HepG2 (cell line): ENCODE data around the gene DUS1L. TPM values are rescaled to one million over a fixed set of nuclear protein-coding genes. Genes with fewer than 3 reads are reported as not detected.

ENCODE experiments used
- AKAP8 ChIP-seq: sonication (generic); formaldehyde crosslinking; IDR thresholded peaks from 2 replicates; pipeline ENCODE4 v1.5.1; 2020; ENCODE audit warnings: mild to moderate bottlenecking, missing genetic modification reagents
- HMG20A ChIP-seq: IDR thresholded peaks from 2 replicates; pipeline ENCODE4 v1.6.1; 2016; ENCODE audit warnings: borderline replicate concordance
- MAZ ChIP-seq, 2 experiments: sonication (generic) in 1 of 2; formaldehyde crosslinking in 1 of 2; IDR thresholded peaks; 2 replicates each; pipeline versions ENCODE4 v1.5.0 to v1.6.1; 2012 to 2020; ENCODE audit warnings: low read depth in 2 of 2, mild to moderate bottlenecking in 2 of 2, borderline replicate concordance in 1 of 2, improper control_type of control experiment in 1 of 2, low read length in 1 of 2, missing genetic modification reagents in 1 of 2, moderate library complexity in 1 of 2
- NAIF1 ChIP-seq: sonication (generic); formaldehyde crosslinking; IDR thresholded peaks from 2 replicates; pipeline ENCODE4 v1.5.0; 2020; ENCODE audit warnings: mild to moderate bottlenecking, missing genetic modification reagents, borderline replicate concordance
- ONECUT2 ChIP-seq: sonication (generic); formaldehyde crosslinking; IDR thresholded peaks from 2 replicates; pipeline ENCODE4 v1.4.0; 2020; ENCODE audit warnings: missing genetic modification reagents
- PITX1 ChIP-seq: sonication (generic); formaldehyde crosslinking; IDR thresholded peaks from 2 replicates; pipeline ENCODE4 v1.5.1; 2020; ENCODE audit warnings: mild to moderate bottlenecking, missing genetic modification reagents
- PLRG1 ChIP-seq: fragments of 450-650 bp; conservative IDR thresholded peaks from 2 replicates; pipeline ENCODE4 v1.6.1; 2016
- REL ChIP-seq: sonication (generic); formaldehyde crosslinking; conservative IDR thresholded peaks from 2 replicates; pipeline ENCODE4 v1.8.0; 2022; ENCODE audit warnings: mild to moderate bottlenecking, missing genetic modification reagents, moderate library complexity
- RELA ChIP-seq: sonication (generic); formaldehyde crosslinking; IDR thresholded peaks from 2 replicates; pipeline ENCODE4 v1.4.0; 2020; ENCODE audit warnings: missing genetic modification reagents
- ZIK1 ChIP-seq: sonication (generic); formaldehyde crosslinking; IDR thresholded peaks from 2 replicates; pipeline ENCODE4 v1.5.0; 2020; ENCODE audit warnings: mild to moderate bottlenecking, low read depth, missing genetic modification reagents, borderline replicate concordance
- ZNF746 ChIP-seq: sonication (generic); formaldehyde crosslinking; IDR thresholded peaks from 2 replicates; pipeline ENCODE4 v1.8.0; 2022; ENCODE audit warnings: mild to moderate bottlenecking, missing genetic modification reagents
- ZNF768 ChIP-seq: sonication (generic); formaldehyde crosslinking; IDR thresholded peaks from 2 replicates; pipeline ENCODE4 v1.4.0; 2020; ENCODE audit warnings: missing genetic modification reagents
- ZNF782 ChIP-seq: sonication (generic); formaldehyde crosslinking; IDR thresholded peaks from 2 replicates; pipeline ENCODE4 v1.4.0; 2020; ENCODE audit warnings: missing genetic modification reagents, mild to moderate bottlenecking, borderline replicate concordance
- polyA plus RNA-seq, 8 experiments: library from polyadenylated mRNA; depleted of rRNA in 3 of 8; stranded (reverse) in 7 of 8; unstranded in 1 of 8; fragments of >200 nt; fragmentation: Illumina TruSeq in 4 of 8; extraction: Trizol in 4 of 8; gene quantifications; 2 replicates each; pipeline versions ENCODE4 v1.2.1 to v1.2.3, GENCODE V29; 2011 to 2016; ENCODE audit warnings: low read depth in 4 of 8, missing spikeins in 1 of 8, mixed read lengths in 1 of 8; ENCODE audit not compliant: insufficient read depth in 1 of 8
- total RNA-seq, 5 experiments: library from RNA; depleted of rRNA; stranded (reverse); fragments of >200 nt; fragmentation: Illumina TruSeq; extraction: Trizol; gene quantifications; 2 replicates each; pipeline ENCODE4 v1.2.3, GENCODE V29; 2016; ENCODE audit warnings: low read depth in 1 of 5
- TF ChIP-seq, protein P1 (sequence below): sonication (generic); formaldehyde crosslinking; IDR thresholded peaks from 2 replicates; pipeline ENCODE4 v1.5.1; 2020; ENCODE audit warnings: mild to moderate bottlenecking, missing genetic modification reagents, borderline replicate concordance
- TF ChIP-seq, protein P2 (sequence below): sonication (generic); formaldehyde crosslinking; IDR thresholded peaks from 2 replicates; pipeline ENCODE4 v1.4.0; 2020; ENCODE audit warnings: missing genetic modification reagents, borderline replicate concordance
- TF ChIP-seq, protein P3 (sequence below): sonication (generic); formaldehyde crosslinking; IDR thresholded peaks from 2 replicates; pipeline ENCODE4 v1.4.0; 2020; ENCODE audit warnings: missing genetic modification reagents, mild to moderate bottlenecking, borderline replicate concordance
- TF ChIP-seq, protein P4 (sequence below): sonication (generic); formaldehyde crosslinking; IDR thresholded peaks from 2 replicates; pipeline ENCODE4 v1.8.1; 2023; ENCODE audit warnings: missing genetic modification reagents, mild to moderate bottlenecking, borderline replicate concordance

The DUS1L gene
- total and polyA plus RNA-seq, 2 of the 13 experiments (the other 11 are each of a cell fraction or from before 2014, with no cell fraction given), result 81.0 to 109 TPM

DNA sequence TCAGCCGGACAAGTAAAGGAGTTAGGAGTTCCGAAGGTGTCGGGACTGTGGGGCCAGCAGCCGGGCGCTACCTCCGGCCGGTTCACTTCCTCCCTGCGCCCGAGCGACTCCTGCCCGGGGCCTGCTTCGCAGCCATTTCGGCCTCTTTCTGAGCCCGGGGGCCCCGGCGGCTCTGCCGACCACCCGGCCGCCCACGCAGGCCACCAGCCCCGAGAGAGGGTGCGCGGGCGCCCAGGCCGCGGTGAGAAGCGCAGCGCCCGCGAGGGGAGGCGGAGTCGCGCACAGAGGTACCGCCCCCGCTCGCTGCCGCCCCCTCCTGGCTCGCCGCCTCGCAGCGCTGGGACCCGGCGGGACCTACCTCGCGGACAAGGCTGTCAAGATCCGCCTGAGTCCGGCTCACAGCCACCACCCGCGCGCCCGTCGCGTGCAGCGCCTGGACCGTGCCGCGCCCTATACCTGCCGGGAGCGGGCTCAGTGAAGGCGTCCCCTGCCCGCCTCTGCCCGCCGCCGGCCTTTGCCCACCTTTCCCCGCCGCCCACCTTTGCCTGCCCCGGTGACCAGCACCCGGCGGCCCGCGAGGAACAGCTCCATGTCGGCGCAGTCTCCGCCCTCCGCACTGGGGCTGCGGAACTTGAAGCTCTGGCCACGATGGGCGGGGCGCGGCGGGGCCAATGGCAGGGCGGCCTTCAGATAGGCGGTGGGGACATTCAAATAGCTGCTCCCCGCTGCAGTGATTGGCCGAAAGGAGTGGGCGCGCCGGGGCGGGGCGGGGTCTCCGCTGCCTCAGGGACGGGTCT is 28.3 kb downstream of the DUS1L start, which contains the start of gene DCXR (continued):
- TF ChIP-seq, protein P1, sequence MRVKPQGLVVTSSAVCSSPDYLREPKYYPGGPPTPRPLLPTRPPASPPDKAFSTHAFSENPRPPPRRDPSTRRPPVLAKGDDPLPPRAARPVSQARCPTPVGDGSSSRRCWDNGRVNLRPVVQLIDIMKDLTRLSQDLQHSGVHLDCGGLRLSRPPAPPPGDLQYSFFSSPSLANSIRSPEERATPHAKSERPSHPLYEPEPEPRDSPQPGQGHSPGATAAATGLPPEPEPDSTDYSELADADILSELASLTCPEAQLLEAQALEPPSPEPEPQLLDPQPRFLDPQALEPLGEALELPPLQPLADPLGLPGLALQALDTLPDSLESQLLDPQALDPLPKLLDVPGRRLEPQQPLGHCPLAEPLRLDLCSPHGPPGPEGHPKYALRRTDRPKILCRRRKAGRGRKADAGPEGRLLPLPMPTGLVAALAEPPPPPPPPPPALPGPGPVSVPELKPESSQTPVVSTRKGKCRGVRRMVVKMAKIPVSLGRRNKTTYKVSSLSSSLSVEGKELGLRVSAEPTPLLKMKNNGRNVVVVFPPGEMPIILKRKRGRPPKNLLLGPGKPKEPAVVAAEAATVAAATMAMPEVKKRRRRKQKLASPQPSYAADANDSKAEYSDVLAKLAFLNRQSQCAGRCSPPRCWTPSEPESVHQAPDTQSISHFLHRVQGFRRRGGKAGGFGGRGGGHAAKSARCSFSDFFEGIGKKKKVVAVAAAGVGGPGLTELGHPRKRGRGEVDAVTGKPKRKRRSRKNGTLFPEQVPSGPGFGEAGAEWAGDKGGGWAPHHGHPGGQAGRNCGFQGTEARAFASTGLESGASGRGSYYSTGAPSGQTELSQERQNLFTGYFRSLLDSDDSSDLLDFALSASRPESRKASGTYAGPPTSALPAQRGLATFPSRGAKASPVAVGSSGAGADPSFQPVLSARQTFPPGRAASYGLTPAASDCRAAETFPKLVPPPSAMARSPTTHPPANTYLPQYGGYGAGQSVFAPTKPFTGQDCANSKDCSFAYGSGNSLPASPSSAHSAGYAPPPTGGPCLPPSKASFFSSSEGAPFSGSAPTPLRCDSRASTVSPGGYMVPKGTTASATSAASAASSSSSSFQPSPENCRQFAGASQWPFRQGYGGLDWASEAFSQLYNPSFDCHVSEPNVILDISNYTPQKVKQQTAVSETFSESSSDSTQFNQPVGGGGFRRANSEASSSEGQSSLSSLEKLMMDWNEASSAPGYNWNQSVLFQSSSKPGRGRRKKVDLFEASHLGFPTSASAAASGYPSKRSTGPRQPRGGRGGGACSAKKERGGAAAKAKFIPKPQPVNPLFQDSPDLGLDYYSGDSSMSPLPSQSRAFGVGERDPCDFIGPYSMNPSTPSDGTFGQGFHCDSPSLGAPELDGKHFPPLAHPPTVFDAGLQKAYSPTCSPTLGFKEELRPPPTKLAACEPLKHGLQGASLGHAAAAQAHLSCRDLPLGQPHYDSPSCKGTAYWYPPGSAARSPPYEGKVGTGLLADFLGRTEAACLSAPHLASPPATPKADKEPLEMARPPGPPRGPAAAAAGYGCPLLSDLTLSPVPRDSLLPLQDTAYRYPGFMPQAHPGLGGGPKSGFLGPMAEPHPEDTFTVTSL (CRISPR knock-in tag), result no peak
- TF ChIP-seq ZNF768 (peak; percentile 81), ZNF782 (CRISPR knock-in tag) (peak; percentile 61; the same call in 1 of the 2 replicates), ZIK1 (CRISPR knock-in tag) (peak; percentile 93), REL (CRISPR knock-in tag) (no peak), HMG20A (CRISPR knock-in tag) (no peak), PITX1 (peak; percentile 23; the same call in 1 of the 2 replicates), ONECUT2 (CRISPR knock-in tag) (no peak), PLRG1 (no peak), ZNF746 (CRISPR knock-in tag) (peak; percentile 47; the same call in 1 of the 2 replicates), MAZ (IDR thresholded peaks at IDR 0.05; ENCODE audit: borderline replicate concordance, low read depth, low read length) (peak; percentile 76), MAZ (CRISPR knock-in tag; IDR thresholded peaks at IDR 0.05; ENCODE audit: low read depth) (peak; percentile 99), AKAP8 (CRISPR knock-in tag) (peak; percentile 97), NAIF1 (no peak), RELA (CRISPR knock-in tag) (peak; percentile 82; the same call in 1 of the 2 replicates)
- TF ChIP-seq, protein P2, sequence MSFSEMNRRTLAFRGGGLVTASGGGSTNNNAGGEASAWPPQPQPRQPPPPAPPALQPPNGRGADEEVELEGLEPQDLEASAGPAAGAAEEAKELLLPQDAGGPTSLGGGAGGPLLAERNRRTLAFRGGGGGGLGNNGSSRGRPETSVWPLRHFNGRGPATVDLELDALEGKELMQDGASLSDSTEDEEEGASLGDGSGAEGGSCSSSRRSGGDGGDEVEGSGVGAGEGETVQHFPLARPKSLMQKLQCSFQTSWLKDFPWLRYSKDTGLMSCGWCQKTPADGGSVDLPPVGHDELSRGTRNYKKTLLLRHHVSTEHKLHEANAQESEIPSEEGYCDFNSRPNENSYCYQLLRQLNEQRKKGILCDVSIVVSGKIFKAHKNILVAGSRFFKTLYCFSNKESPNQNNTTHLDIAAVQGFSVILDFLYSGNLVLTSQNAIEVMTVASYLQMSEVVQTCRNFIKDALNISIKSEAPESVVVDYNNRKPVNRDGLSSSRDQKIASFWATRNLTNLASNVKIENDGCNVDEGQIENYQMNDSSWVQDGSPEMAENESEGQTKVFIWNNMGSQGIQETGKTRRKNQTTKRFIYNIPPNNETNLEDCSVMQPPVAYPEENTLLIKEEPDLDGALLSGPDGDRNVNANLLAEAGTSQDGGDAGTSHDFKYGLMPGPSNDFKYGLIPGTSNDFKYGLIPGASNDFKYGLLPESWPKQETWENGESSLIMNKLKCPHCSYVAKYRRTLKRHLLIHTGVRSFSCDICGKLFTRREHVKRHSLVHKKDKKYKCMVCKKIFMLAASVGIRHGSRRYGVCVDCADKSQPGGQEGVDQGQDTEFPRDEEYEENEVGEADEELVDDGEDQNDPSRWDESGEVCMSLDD (CRISPR knock-in tag), result no peak
- TF ChIP-seq, protein P3, sequence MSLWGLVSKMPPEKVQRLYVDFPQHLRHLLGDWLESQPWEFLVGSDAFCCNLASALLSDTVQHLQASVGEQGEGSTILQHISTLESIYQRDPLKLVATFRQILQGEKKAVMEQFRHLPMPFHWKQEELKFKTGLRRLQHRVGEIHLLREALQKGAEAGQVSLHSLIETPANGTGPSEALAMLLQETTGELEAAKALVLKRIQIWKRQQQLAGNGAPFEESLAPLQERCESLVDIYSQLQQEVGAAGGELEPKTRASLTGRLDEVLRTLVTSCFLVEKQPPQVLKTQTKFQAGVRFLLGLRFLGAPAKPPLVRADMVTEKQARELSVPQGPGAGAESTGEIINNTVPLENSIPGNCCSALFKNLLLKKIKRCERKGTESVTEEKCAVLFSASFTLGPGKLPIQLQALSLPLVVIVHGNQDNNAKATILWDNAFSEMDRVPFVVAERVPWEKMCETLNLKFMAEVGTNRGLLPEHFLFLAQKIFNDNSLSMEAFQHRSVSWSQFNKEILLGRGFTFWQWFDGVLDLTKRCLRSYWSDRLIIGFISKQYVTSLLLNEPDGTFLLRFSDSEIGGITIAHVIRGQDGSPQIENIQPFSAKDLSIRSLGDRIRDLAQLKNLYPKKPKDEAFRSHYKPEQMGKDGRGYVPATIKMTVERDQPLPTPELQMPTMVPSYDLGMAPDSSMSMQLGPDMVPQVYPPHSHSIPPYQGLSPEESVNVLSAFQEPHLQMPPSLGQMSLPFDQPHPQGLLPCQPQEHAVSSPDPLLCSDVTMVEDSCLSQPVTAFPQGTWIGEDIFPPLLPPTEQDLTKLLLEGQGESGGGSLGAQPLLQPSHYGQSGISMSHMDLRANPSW (CRISPR knock-in tag), result no peak
- TF ChIP-seq, protein P4, sequence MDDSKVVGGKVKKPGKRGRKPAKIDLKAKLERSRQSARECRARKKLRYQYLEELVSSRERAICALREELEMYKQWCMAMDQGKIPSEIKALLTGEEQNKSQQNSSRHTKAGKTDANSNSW (CRISPR knock-in tag), result peak; percentile 51; the same call in 1 of the 2 replicates
